NCI-H2081 treated with DMSO at 0.1 percent for 48 hours (cell line): ENCODE data around the gene RPL27.

Experiments
- DNase-seq: peaks from one replicate; lab custom pipeline; 2025; lab: John Stamatoyannopoulos, UW

RPL27 gene

DNA sequence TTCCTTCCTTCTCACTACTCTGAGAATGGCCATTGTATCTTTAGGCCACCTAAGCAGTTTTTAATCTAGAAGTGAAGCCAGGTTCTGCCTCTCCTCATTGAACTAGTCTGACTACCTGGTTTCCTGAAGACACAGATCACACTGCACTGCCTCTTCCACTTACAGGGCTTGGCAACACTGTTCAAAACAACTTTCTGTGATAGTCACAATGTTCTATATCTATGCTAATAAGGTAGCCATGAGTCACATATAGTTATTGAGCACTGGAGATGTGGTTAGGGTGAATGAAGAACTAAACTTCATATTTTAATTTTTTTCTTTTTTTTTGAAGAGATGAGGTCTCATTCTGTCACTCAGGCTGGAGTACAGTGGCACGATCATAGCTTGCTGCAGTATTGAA lies 53.8 kb downstream of the RPL27 start:
- no peak for DNase-seq
